ENCODE data around the gene BMPR2. TPM values are rescaled to one million over a fixed set of nuclear protein-coding genes. Genes with fewer than 3 reads are reported as not detected.

BMPR2 gene
- polyA plus RNA-seq, 1 donor (not counting 4 experiments of a cell fraction or from before 2014, with no cell fraction given) = 31.9 TPM

- Histone ChIP-seq H3K9ac (ENCODE audit: control insufficient read depth, extremely low read depth, insufficient read depth, low read length) (no peak overlapping the region), H3K4me3 (ENCODE audit: control insufficient read depth in 2 of 3, extremely low read depth in 1 of 3, insufficient read depth in 2 of 3, low read depth in 1 of 3, low read length in 3 of 3) (no peak overlapping the region), H3K4me2 (ENCODE audit: control insufficient read depth, extremely low read depth, insufficient read depth, low read depth, low read length) (no peak overlapping the region), H4K20me1 (ENCODE audit: control insufficient read depth, extremely low read depth, insufficient read depth, low read length) (no peaks in the 10 kb centered on the region), H3K4me1 (ENCODE audit: control insufficient read depth, extremely low read depth, insufficient read depth, low read length) (peaks cover 5% of the 10 kb centered on the region), H2AFZ (ENCODE audit: control insufficient read depth, low read length) (no peak overlapping the region), H3K79me2 (ENCODE audit: control insufficient read depth, insufficient read depth, low read length) (no peaks in the 10 kb centered on the region), H3K36me3 (ENCODE audit: control insufficient read depth in 2 of 2, extremely low read depth in 1 of 2, insufficient read depth in 2 of 2, low read length in 2 of 2) (no peaks in the 10 kb centered on the region), H3K9me3 (ENCODE audit: control insufficient read depth, low read depth, low read length) (no peaks in the 10 kb centered on the region), H3K27ac (ENCODE audit: control insufficient read depth, insufficient read depth, low read length) (no peak overlapping the region), H3K27me3 (ENCODE audit: control insufficient read depth, extremely low read depth, insufficient read depth, low read length) (no peaks in the 10 kb centered on the region), H3K9me1 (ENCODE audit: control insufficient read depth, extremely low read depth, insufficient read depth, low read length) (no peaks in the 10 kb centered on the region)
- TF ChIP-seq CTCF (optimal IDR thresholded peaks at IDR 0.05 in 1 of 3, IDR thresholded peaks at IDR 0.05 in 1 of 3, conservative IDR thresholded peaks at IDR 0.05 in 1 of 3; ENCODE audit: extremely low read depth in 1 of 3, insufficient read depth in 2 of 3, low read length in 3 of 3) = no peak
- no peak for TF ChIP-seq EZH2 (IDR thresholded peaks at IDR 0.05; ENCODE audit: low read length)
- no peak for FAIRE-seq
- no peak for DNase-seq (ENCODE audit: low read depth, low spot score)
- dilution Hi-C loops (cut with MboI; ENCODE audit: extremely low pct_ligation_motif_present, low sequenced_read_pairs) = no loop called here
Observed at GRCh38 chr2:202604699-202605098, 228.6 kb downstream of the BMPR2 start.

GRCh38 chr2:202605174-202605573 lies 229.0 kb downstream of the BMPR2 start:
- no peak overlapping the region for H3K4me2 ChIP-seq (ENCODE audit: control insufficient read depth, extremely low read depth, insufficient read depth, low read depth, low read length)
- dilution Hi-C loops (cut with MboI; ENCODE audit: extremely low pct_ligation_motif_present, low sequenced_read_pairs) = no loop called here
- H3K9me1 ChIP-seq (ENCODE audit: control insufficient read depth, extremely low read depth, insufficient read depth, low read length) = no peaks in the 10 kb centered on the region
- H3K27me3 ChIP-seq (ENCODE audit: control insufficient read depth, extremely low read depth, insufficient read depth, low read length) = no peaks in the 10 kb centered on the region
- no peaks in the 10 kb centered on the region for H3K79me2 ChIP-seq (ENCODE audit: control insufficient read depth, insufficient read depth, low read length)
- no peaks in the 10 kb centered on the region for H3K36me3 ChIP-seq (ENCODE audit: control insufficient read depth in 2 of 2, extremely low read depth in 1 of 2, insufficient read depth in 2 of 2, low read length in 2 of 2)
- DNase-seq (ENCODE audit: low read depth, low spot score) (no peak), FAIRE-seq (no peak)
- no peak overlapping the region for H3K27ac ChIP-seq (ENCODE audit: control insufficient read depth, insufficient read depth, low read length)
- peaks cover 10% of the 10 kb centered on the region for H3K4me1 ChIP-seq (ENCODE audit: control insufficient read depth, extremely low read depth, insufficient read depth, low read length)
- H3K9me3 ChIP-seq (ENCODE audit: control insufficient read depth, low read depth, low read length) = no peaks in the 10 kb centered on the region
- TF ChIP-seq EZH2 (IDR thresholded peaks at IDR 0.05; ENCODE audit: low read length) (no peak), CTCF (optimal IDR thresholded peaks at IDR 0.05 in 1 of 3, IDR thresholded peaks at IDR 0.05 in 1 of 3, conservative IDR thresholded peaks at IDR 0.05 in 1 of 3; ENCODE audit: extremely low read depth in 1 of 3, insufficient read depth in 2 of 3, low read length in 3 of 3) (no peak)
- no peak overlapping the region for H3K9ac ChIP-seq (ENCODE audit: control insufficient read depth, extremely low read depth, insufficient read depth, low read length)
- H2AFZ ChIP-seq (ENCODE audit: control insufficient read depth, low read length) = no peak overlapping the region
- no peaks in the 10 kb centered on the region for H4K20me1 ChIP-seq (ENCODE audit: control insufficient read depth, extremely low read depth, insufficient read depth, low read length)
- H3K4me3 ChIP-seq (ENCODE audit: control insufficient read depth in 2 of 3, extremely low read depth in 1 of 3, insufficient read depth in 2 of 3, low read depth in 1 of 3, low read length in 3 of 3) = no peak overlapping the region

Measured in keratinocyte (primary cell).